ENCODE results near the gene LYSMD4.
"Not testable (repeated sequence)": the region's sequence is repeated elsewhere in the genome, so short reads cannot be mapped to it uniquely, and the experiment has no call there.

LYSMD4 gene

GRCh38 chr15:99733268-99734039 lies at the start of gene LYSMD4:
Gene LYSMD4 (minus strand): TSS chr15:99733437. CDS start chr15:99731999, 1,438 bp downstream.
- peak; percentile 91 for DNase-seq

GRCh38 chr15:99782029-99782428 lies 48.8 kb upstream of the LYSMD4 start:
- not testable (repeated sequence) for DNase-seq

GRCh38 chr15:99777144-99777543 lies 43.9 kb upstream of the LYSMD4 start:
- DNase-seq, result no peak

- DNase-seq, result no peak
Observed at GRCh38 chr15:99764522-99764921, 31.3 kb upstream of the LYSMD4 start.

GRCh38 chr15:99763827-99764226 lies 30.6 kb upstream of the LYSMD4 start:
- no peak for DNase-seq

- DNase-seq, result no peak
Observed at GRCh38 chr15:99762288-99762687, 29.1 kb upstream of the LYSMD4 start.

GRCh38 chr15:99755692-99756409 lies 22.6 kb upstream of the LYSMD4 start:
- peak; percentile 60 to 65 for DNase-seq

GRCh38 chr15:99753066-99753465 lies 19.8 kb upstream of the LYSMD4 start:
- no peak for DNase-seq

GRCh38 chr15:99752556-99752955 lies 19.3 kb upstream of the LYSMD4 start:
- DNase-seq, result no peak

- DNase-seq, result not testable (repeated sequence)
Observed at GRCh38 chr15:99750326-99750725, 17.1 kb upstream of the LYSMD4 start.

- no peak for DNase-seq
Observed at GRCh38 chr15:99749386-99749785, 16.1 kb upstream of the LYSMD4 start.

GRCh38 chr15:99745370-99746086 lies 12.3 kb upstream of the LYSMD4 start:
- DNase-seq, result no peak

GRCh38 chr15:99744142-99744541 lies 10.9 kb upstream of the LYSMD4 start:
- DNase-seq, result no peak

- DNase-seq, result no peak
Observed at GRCh38 chr15:99741835-99742234, 8.6 kb upstream of the LYSMD4 start.

GRCh38 chr15:99738021-99738847 lies 5.0 kb upstream of the LYSMD4 start:
- no peak for DNase-seq

- DNase-seq, result no peak
Observed at GRCh38 chr15:99736702-99737101, 3.5 kb upstream of the LYSMD4 start.

GRCh38 chr15:99735868-99736267 lies 2.6 kb upstream of the LYSMD4 start:
- no peak for DNase-seq

- DNase-seq, result no peak
Observed at GRCh38 chr15:99734575-99734974, 1.3 kb upstream of the LYSMD4 start.

GRCh38 chr15:99734040-99734291 lies 729 bp upstream of the LYSMD4 start:
- not testable (repeated sequence) for DNase-seq

GRCh38 chr15:99732751-99733267 lies 428 bp downstream of the LYSMD4 start:
- DNase-seq, result peak in 1 of 2 experiments; percentile 34

GRCh38 chr15:99732124-99732750 lies 1.0 kb downstream of the LYSMD4 start:
- no peak for DNase-seq

Measured in AML-193 (cell line).